Mucosa of descending colon (tissue), 3 donors: ENCODE data around the gene MED13L. TPM values are rescaled to one million over a fixed set of nuclear protein-coding genes. Genes with fewer than 3 reads are reported as not detected.
"Not testable (repeated sequence)": the region's sequence is repeated elsewhere in the genome, so short reads cannot be mapped to it uniquely, and the experiment has no call there.

Source experiments
- ATAC-seq: fragments of 200-7000 bp; cut with Tn5 transposase; one replicate; pipeline ENCODE4 v1.9.1; 2020; ENCODE audit warnings: mild to moderate bottlenecking, moderate library complexity
- DNase-seq, 3 donors: peaks; one replicate each; pipeline ENCODE4 v3.0.0-alpha.2; 2020
- H3K36me3 ChIP-seq: fragments of 200-600 bp; one replicate; pipeline ENCODE4 v1.8.0; 2021; ENCODE audit warnings: low read depth, mild to moderate bottlenecking
- H3K4me1 ChIP-seq: fragments of 200-600 bp; one replicate; pipeline ENCODE4 v1.8.0; 2021; ENCODE audit warnings: low read depth, mild to moderate bottlenecking
- H3K4me3 ChIP-seq: fragments of 200-600 bp; one replicate; pipeline ENCODE4 v1.8.0; 2021; ENCODE audit warnings: mild to moderate bottlenecking
- H3K9me3 ChIP-seq: fragments of 200-600 bp; one replicate; pipeline ENCODE4 v1.8.0; 2021; ENCODE audit warnings: mild to moderate bottlenecking
- intact Hi-C, 2 donors: fragments of 100-400 bp; cut with DNase I in 1 of 2; cut with micrococcal nuclease in 1 of 2; formaldehyde crosslinking; loops; one replicate each; pipeline versions ENCODE4 v1.11.0 to v1.11.1; 2022; cut with DNase I, micrococcal nuclease
- total RNA-seq, 3 donors: library from RNA; stranded (reverse); fragmentation: NEBNext Ultra II Directional in 2 of 3; extraction: Animal tissue kit (Norgen Biotek cat#: 25700) in 2 of 3; gene quantifications; one replicate each; pipeline versions ENCODE4 v1.2.1 to v1.2.4, GENCODE V29; 2021 to 2023
- TF ChIP-seq, protein P1 (sequence below): fragments of 200-600 bp; IDR thresholded peaks from one replicate; pipeline ENCODE4 v1.8.0; 2022; ENCODE audit warnings: antibody characterized with exemption, mild to moderate bottlenecking
- donor health status: DM: no; HTN: no; CAD: no; lungs with moderate emphysema.
- donor health status: DM: no; HTN: no; CAD: no.
- donor health status: DM: no; HTN: yes; CAD: no.

The MED13L gene
- total RNA-seq, 3 donors from 2014 or later: 96.9 to 165 (median 135) TPM

GRCh38 chr12:116135209-116135930, 142.1 kb downstream of the MED13L start:
- DNase-seq (peak in 1 of 3 donors; percentile 27), ATAC-seq (peak; percentile 72)
- Histone ChIP-seq H3K36me3 (no peaks in the 10 kb centered on the region), H3K4me3 (no peak overlapping the region), H3K4me1 (peaks cover 37% of the 10 kb centered on the region), H3K9me3 (no peaks in the 10 kb centered on the region)
- intact Hi-C loops: no loop called here
- TF ChIP-seq, protein P1, sequence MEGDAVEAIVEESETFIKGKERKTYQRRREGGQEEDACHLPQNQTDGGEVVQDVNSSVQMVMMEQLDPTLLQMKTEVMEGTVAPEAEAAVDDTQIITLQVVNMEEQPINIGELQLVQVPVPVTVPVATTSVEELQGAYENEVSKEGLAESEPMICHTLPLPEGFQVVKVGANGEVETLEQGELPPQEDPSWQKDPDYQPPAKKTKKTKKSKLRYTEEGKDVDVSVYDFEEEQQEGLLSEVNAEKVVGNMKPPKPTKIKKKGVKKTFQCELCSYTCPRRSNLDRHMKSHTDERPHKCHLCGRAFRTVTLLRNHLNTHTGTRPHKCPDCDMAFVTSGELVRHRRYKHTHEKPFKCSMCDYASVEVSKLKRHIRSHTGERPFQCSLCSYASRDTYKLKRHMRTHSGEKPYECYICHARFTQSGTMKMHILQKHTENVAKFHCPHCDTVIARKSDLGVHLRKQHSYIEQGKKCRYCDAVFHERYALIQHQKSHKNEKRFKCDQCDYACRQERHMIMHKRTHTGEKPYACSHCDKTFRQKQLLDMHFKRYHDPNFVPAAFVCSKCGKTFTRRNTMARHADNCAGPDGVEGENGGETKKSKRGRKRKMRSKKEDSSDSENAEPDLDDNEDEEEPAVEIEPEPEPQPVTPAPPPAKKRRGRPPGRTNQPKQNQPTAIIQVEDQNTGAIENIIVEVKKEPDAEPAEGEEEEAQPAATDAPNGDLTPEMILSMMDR: no peak

DNA sequence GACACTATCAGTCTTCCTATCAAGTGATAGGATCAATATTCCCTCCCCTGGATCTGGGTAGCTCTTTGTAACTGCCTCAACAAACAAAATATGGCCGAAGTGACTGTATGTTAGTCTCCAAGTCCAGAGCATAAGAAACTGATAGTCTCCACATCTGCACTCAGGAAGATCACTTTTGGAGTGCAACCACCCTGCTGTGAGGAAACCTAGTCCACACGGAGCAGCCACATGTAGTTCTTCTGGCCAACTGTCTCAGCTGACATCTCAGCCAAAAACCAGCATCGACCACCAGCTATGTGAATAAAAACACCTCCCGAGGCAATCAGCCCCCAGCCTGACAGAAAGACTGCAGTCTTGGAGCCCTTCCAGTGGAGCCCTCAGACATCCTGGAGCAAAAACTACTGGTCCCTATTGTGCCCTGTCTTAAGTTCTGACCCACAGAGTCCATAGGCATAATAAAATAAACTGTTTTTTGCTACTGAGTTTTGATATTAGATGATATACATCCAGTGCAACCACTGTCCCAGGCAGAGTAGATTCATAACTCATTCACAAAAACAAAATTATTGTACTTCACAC, 143.8 kb downstream of the MED13L start:
- TF ChIP-seq, protein P1: no peak
- H3K9me3 ChIP-seq: no peaks in the 10 kb centered on the region
- peaks cover 38% of the 10 kb centered on the region for H3K4me1 ChIP-seq
- ATAC-seq (no peak), DNase-seq (no peak)
- H3K4me3 ChIP-seq: no peak overlapping the region
- no peaks in the 10 kb centered on the region for H3K36me3 ChIP-seq
- intact Hi-C loops: no loop called here

DNA sequence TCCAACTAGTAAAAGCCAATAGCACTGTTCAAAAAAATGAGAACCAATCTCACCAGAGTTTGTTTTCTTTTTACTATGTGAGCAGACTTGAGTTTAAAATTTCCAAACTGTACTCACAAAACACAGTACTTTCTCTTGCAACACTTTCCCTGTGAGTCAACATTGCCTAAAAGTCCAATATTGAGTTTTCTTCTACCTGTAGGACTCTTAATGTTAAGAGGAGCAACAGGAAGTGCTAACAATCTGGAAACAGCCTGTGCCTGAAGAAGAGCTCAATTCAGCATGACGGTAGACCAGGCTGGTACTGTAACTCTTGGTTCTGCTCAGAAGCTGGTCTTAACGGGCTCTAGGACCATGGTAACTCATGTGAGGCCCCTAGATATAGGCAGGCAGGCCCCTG, 144.3 kb downstream of the MED13L start:
- H3K36me3 ChIP-seq: no peaks in the 10 kb centered on the region
- DNase-seq (no peak), ATAC-seq (peak; percentile 34)
- intact Hi-C loops: no loop called here
- no peaks in the 10 kb centered on the region for H3K9me3 ChIP-seq
- TF ChIP-seq, protein P1: no peak
- H3K4me1 ChIP-seq: peaks cover 34% of the 10 kb centered on the region
- no peak overlapping the region for H3K4me3 ChIP-seq

DNA sequence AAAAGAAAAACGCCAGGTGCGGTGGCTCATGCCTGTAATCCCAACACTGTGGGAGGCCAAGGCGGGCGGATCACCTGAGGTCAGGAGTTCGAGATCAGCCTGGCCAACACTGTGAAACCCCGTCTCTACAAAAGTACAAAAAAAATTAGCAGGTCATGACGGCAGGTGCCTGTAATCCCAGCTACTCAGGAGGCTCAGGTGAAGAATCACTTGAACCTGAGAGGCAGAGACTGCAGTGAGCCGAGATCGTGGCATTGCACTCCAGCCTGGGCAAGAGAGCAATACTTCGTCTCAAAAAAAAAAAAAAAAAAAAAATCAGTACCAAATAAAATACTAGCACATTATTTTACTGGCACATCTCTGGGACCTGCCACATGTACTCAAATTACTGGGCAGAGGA, 145.5 kb downstream of the MED13L start:
- H3K36me3 ChIP-seq, intact Hi-C loops, H3K9me3 ChIP-seq, DNase-seq, ATAC-seq, H3K4me3 ChIP-seq: not testable (repeated sequence)
- H3K4me1 ChIP-seq: peaks cover 31% of the 10 kb centered on the region

GRCh38 chr12:116131176-116131575, 146.3 kb downstream of the MED13L start:
- H3K4me3 ChIP-seq: no peak overlapping the region
- TF ChIP-seq, protein P1: no peak
- intact Hi-C loops: no loop called here
- H3K4me1 ChIP-seq: peaks cover 26% of the 10 kb centered on the region
- no peak for ATAC-seq
- no peak for DNase-seq
- no peaks in the 10 kb centered on the region for H3K36me3 ChIP-seq
- no peaks in the 10 kb centered on the region for H3K9me3 ChIP-seq

DNA sequence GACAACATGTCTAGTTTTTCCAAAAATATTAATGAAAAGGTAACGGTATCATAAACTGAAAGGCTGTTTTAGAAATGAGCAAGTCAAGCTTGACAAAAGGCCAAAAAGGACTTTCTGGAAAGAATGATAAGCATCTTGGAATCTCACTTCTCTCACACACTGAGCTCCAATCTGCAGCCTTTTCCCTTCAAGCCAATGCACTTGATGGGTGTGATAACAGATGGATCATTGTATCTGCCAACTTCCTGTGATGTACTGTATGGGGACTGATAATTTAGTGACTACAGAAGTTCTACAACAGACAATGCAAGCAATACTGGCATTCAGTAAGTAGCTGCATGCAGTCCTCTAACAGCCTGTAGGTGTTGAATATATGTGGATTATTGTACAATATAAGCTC, 147.1 kb downstream of the MED13L start:
- ATAC-seq (no peak), DNase-seq (no peak)
- intact Hi-C loops: no loop called here
- TF ChIP-seq, protein P1: no peak
- H3K9me3 ChIP-seq: no peaks in the 10 kb centered on the region
- no peaks in the 10 kb centered on the region for H3K36me3 ChIP-seq
- peaks cover 23% of the 10 kb centered on the region for H3K4me1 ChIP-seq
- no peak overlapping the region for H3K4me3 ChIP-seq
